Trophoblast cell (in vitro differentiated cells and primary cell): ENCODE measurements around the gene DYNC1H1.
A peak's percentile ranks its signal among the peaks of the same experiment; 100 is the strongest.

Experiments
- DNase-seq, 2 donors: peaks; one replicate each; pipeline ENCODE4 v3.0.0-alpha.2; 2016
- H2AFZ ChIP-seq: 2 replicates; pipeline ENCODE4 v1.6.1; 2013; ENCODE audit warnings: low read length, moderate library complexity, mild to moderate bottlenecking; ENCODE audit not compliant: insufficient read depth, poor library complexity
- H2AK5ac ChIP-seq: 2 replicates; pipeline ENCODE4 v1.6.1; 2013; ENCODE audit warnings: mild to moderate bottlenecking, low read length
- H2BK120ac ChIP-seq: 2 replicates; pipeline ENCODE4 v1.6.1; 2013; ENCODE audit warnings: low read length, mild to moderate bottlenecking, moderate library complexity; ENCODE audit not compliant: insufficient read depth, poor library complexity
- H2BK12ac ChIP-seq: 2 replicates; pipeline ENCODE4 v1.6.1; 2013; ENCODE audit warnings: mild to moderate bottlenecking, low read length, moderate library complexity
- H2BK5ac ChIP-seq: 2 replicates; pipeline ENCODE4 v1.6.1; 2013; ENCODE audit warnings: low read length, low read depth, moderate library complexity, mild to moderate bottlenecking; ENCODE audit not compliant: poor library complexity
- H3K14ac ChIP-seq: 2 replicates; pipeline ENCODE4 v1.6.1; 2013; ENCODE audit warnings: mild to moderate bottlenecking, low read length
- H3K18ac ChIP-seq: 2 replicates; pipeline ENCODE4 v1.6.1; 2013; ENCODE audit warnings: mild to moderate bottlenecking, low read length
- H3K23ac ChIP-seq: 2 replicates; pipeline ENCODE4 v1.6.1; 2013; ENCODE audit warnings: low read length
- H3K27ac ChIP-seq: 2 replicates; pipeline ENCODE4 v1.5.1; 2013; ENCODE audit warnings: low read depth, mild to moderate bottlenecking, inconsistent platforms, low read length, moderate library complexity
- H3K27me3 ChIP-seq: 2 replicates; pipeline ENCODE4 v1.6.1; 2013; ENCODE audit warnings: inconsistent platforms, mild to moderate bottlenecking, low read length, moderate library complexity; ENCODE audit not compliant: insufficient read depth
- H3K36me3 ChIP-seq, 2 experiments: 1 replicate in 1 of 2; 2 replicates in 1 of 2; pipeline ENCODE4 v1.6.1; 2013; ENCODE audit warnings: low read length in 2 of 2, mild to moderate bottlenecking in 2 of 2, moderate library complexity in 1 of 2; ENCODE audit not compliant: insufficient read depth in 2 of 2, control insufficient read depth in 1 of 2
- H3K4ac ChIP-seq: 2 replicates; pipeline ENCODE4 v1.6.1; 2013; ENCODE audit warnings: low read depth, mild to moderate bottlenecking, low read length, moderate library complexity
- H3K4me1 ChIP-seq, 2 experiments: 1 replicate in 1 of 2; 2 replicates in 1 of 2; pipeline ENCODE4 v1.6.1; 2013; ENCODE audit warnings: low read length in 2 of 2, mild to moderate bottlenecking in 2 of 2, moderate library complexity in 1 of 2; ENCODE audit not compliant: insufficient read depth in 2 of 2, control insufficient read depth in 1 of 2
- H3K4me2 ChIP-seq: 2 replicates; pipeline ENCODE4 v1.6.1; 2013; ENCODE audit warnings: inconsistent platforms, mild to moderate bottlenecking, low read length, moderate library complexity
- H3K4me3 ChIP-seq: 2 replicates; pipeline ENCODE4 v1.5.1; 2013; ENCODE audit warnings: mild to moderate bottlenecking, low read depth, low read length, inconsistent platforms
- H3K79me1 ChIP-seq: one replicate; pipeline ENCODE4 v1.6.1; 2013; ENCODE audit warnings: low read length
- H3K79me2 ChIP-seq: 2 replicates; pipeline ENCODE4 v1.6.1; 2013; ENCODE audit warnings: low read length, mild to moderate bottlenecking; ENCODE audit not compliant: control insufficient read depth, insufficient read depth, poor library complexity
- H3K9ac ChIP-seq: 2 replicates; pipeline ENCODE4 v1.6.1; 2013; ENCODE audit warnings: mild to moderate bottlenecking, low read length
- H3K9me3 ChIP-seq: 2 replicates; pipeline ENCODE4 v1.6.1; 2013; ENCODE audit warnings: low read depth, mild to moderate bottlenecking, control low read depth, inconsistent platforms, low read length; ENCODE audit not compliant: insufficient read depth
- H4K12ac ChIP-seq: 2 replicates; pipeline ENCODE4 v1.6.1; 2013; ENCODE audit warnings: low read depth, mild to moderate bottlenecking, low read length, moderate library complexity
- H4K8ac ChIP-seq: 2 replicates; pipeline ENCODE4 v1.6.1; 2013; ENCODE audit warnings: low read depth, mild to moderate bottlenecking, low read length, moderate library complexity
- H4K91ac ChIP-seq: one replicate; pipeline ENCODE4 v1.6.1; 2013; ENCODE audit warnings: low read depth, mild to moderate bottlenecking, low read length, moderate library complexity
- WGBS: extraction: QIAGEN DNeasy Blood & Tissue Kit; methylation state at CpG from one replicate; pipeline ENCODE4 v1.1.7; 2013; ENCODE audit warnings: missing lambda C conversion rate; ENCODE audit not compliant: insufficient read length, insufficient coverage; ENCODE audit errors: extremely low coverage; 5-methylcytosine and 5-hydroxymethylcytosine counted together

Gene DYNC1H1

GRCh38 chr14:102086709-102086971, 122.3 kb downstream of the DYNC1H1 start:
- H3K4me1 ChIP-seq = peaks cover 22% of the 10 kb centered on the region in 2 experiments
- peak overlapping the region; percentile 94 for H3K14ac ChIP-seq
- DNase-seq = no peak
- peak overlapping the region; percentile 72 for H2BK120ac ChIP-seq
- H2BK12ac ChIP-seq = no peak overlapping the region
- no peak overlapping the region for H3K23ac ChIP-seq
- peaks cover 12 to 34% of the 10 kb centered on the region in 2 experiments for H3K36me3 ChIP-seq
- H3K27me3 ChIP-seq = no peaks in the 10 kb centered on the region
- peak overlapping the region; percentile 98 for H3K9ac ChIP-seq
- peak overlapping the region; percentile 46 for H2AFZ ChIP-seq
- peak overlapping the region; percentile 86 for H4K8ac ChIP-seq
- H2AK5ac ChIP-seq = no peak overlapping the region
- peak overlapping the region; percentile 84 for H2BK5ac ChIP-seq
- peak overlapping the region; percentile 87 for H3K4me3 ChIP-seq
- H3K4ac ChIP-seq = peak overlapping the region; percentile 97
- peak overlapping the region; percentile 63 for H3K4me2 ChIP-seq
- peak overlapping the region; percentile 57 for H3K18ac ChIP-seq
- peak overlapping the region; percentile 68 for H4K12ac ChIP-seq
- H3K79me2 ChIP-seq = peaks cover 21% of the 10 kb centered on the region
- peak overlapping the region; percentile 98 for H4K91ac ChIP-seq
- H3K79me1 ChIP-seq = peaks cover 20% of the 10 kb centered on the region
- no peaks in the 10 kb centered on the region for H3K9me3 ChIP-seq
- WGBS = no CpG with 5 or more reads among the region's 32 CpGs
- peak overlapping the region; percentile 89 for H3K27ac ChIP-seq

- peak within 1 kb of the TSS; percentile 98 for H3K9ac ChIP-seq
- peaks cover 20% of the 10 kb centered on the region for H3K79me1 ChIP-seq
- H4K12ac ChIP-seq = peak within 1 kb of the TSS; percentile 99
- peak within 1 kb of the TSS; percentile 100 for H4K8ac ChIP-seq
- H3K18ac ChIP-seq = peak within 1 kb of the TSS; percentile 98
- H3K4me3 ChIP-seq = peak within 1 kb of the TSS; percentile 87
- peaks cover 12 to 29% of the 10 kb centered on the region in 2 experiments for H3K36me3 ChIP-seq
- peak within 1 kb of the TSS; percentile 90 for H2AK5ac ChIP-seq
- H3K79me2 ChIP-seq = peaks cover 21% of the 10 kb centered on the region
- peak within 1 kb of the TSS; percentile 95 for H2AFZ ChIP-seq
- WGBS = no CpG with 5 or more reads among the region's 106 CpGs
- peak within 1 kb of the TSS; percentile 98 for H3K14ac ChIP-seq
- H3K4ac ChIP-seq = peak within 1 kb of the TSS; percentile 97
- peak within 1 kb of the TSS; percentile 98 for H4K91ac ChIP-seq
- DNase-seq = peak; percentile 93 to 97
- H3K27ac ChIP-seq = peak within 1 kb of the TSS; percentile 98
- peak within 1 kb of the TSS; percentile 99 for H2BK120ac ChIP-seq
- no peak within 1 kb of the TSS for H3K23ac ChIP-seq
- H3K4me2 ChIP-seq = peak within 1 kb of the TSS; percentile 63
- H2BK5ac ChIP-seq = peak within 1 kb of the TSS; percentile 99
- H3K4me1 ChIP-seq = peaks cover 22% of the 10 kb centered on the region in 2 experiments
- H3K9me3 ChIP-seq = no peaks in the 10 kb centered on the region
- no peaks in the 10 kb centered on the region for H3K27me3 ChIP-seq
- H2BK12ac ChIP-seq = peak within 1 kb of the TSS; percentile 52
Measured at GRCh38 chr14:102086972-102087761, 122.8 kb downstream of the DYNC1H1 start, which contains the start of gene HSP90AA1. TSS of gene HSP90AA1 (minus strand) at chr14:102087044. CDS start at chr14:102086378, 666 bp downstream.

- H3K36me3 ChIP-seq = peaks cover 9 to 23% of the 10 kb centered on the region in 2 experiments
- no peaks in the 10 kb centered on the region for H3K27me3 ChIP-seq
- no CpG with 5 or more reads among the region's 11 CpGs for WGBS
- H3K27ac ChIP-seq = peak overlapping the region; percentile 98
- H3K14ac ChIP-seq = peak overlapping the region; percentile 98
- peak overlapping the region; percentile 95 for H3K4ac ChIP-seq
- H3K23ac ChIP-seq = no peak overlapping the region
- peak overlapping the region; percentile 99 for H2BK120ac ChIP-seq
- H3K4me2 ChIP-seq = peak overlapping the region; percentile 62
- peak overlapping the region; percentile 99 for H2BK5ac ChIP-seq
- peaks cover 22% of the 10 kb centered on the region in 2 experiments for H3K4me1 ChIP-seq
- no peaks in the 10 kb centered on the region for H3K9me3 ChIP-seq
- peaks cover 21% of the 10 kb centered on the region for H3K79me2 ChIP-seq
- H3K4me3 ChIP-seq = peak overlapping the region; percentile 76
- no peak for DNase-seq
- H3K9ac ChIP-seq = peak overlapping the region; percentile 88
- H4K91ac ChIP-seq = peak overlapping the region; percentile 96
- peak overlapping the region; percentile 100 for H4K8ac ChIP-seq
- peaks cover 20% of the 10 kb centered on the region for H3K79me1 ChIP-seq
- peak overlapping the region; percentile 52 for H2BK12ac ChIP-seq
- peak overlapping the region; percentile 99 for H4K12ac ChIP-seq
- peak overlapping the region; percentile 98 for H3K18ac ChIP-seq
- peak overlapping the region; percentile 95 for H2AFZ ChIP-seq
- peak overlapping the region; percentile 90 for H2AK5ac ChIP-seq
Measured at GRCh38 chr14:102087762-102088011, 123.3 kb downstream of the DYNC1H1 start.

- Histone ChIP-seq H3K27me3 (no peaks in the 10 kb centered on the region), H2AK5ac (peak overlapping the region; percentile 81), H4K91ac (peak overlapping the region; percentile 81), H3K79me2 (peaks cover 21% of the 10 kb centered on the region), H3K14ac (peak overlapping the region; percentile 23), H3K9ac (no peak overlapping the region), H4K12ac (peak overlapping the region; percentile 57), H2AFZ (peak overlapping the region; percentile 30), H2BK120ac (peak overlapping the region; percentile 20), H3K4me2 (peak overlapping the region; percentile 62), H2BK12ac (peak overlapping the region; percentile 51), H3K4me1 (peaks cover 22% of the 10 kb centered on the region in 2 experiments), H4K8ac (peak overlapping the region; percentile 100), H3K9me3 (no peaks in the 10 kb centered on the region), H3K18ac (peak overlapping the region; percentile 78), H3K36me3 (peaks cover 7 to 18% of the 10 kb centered on the region in 2 experiments), H3K4ac (peak overlapping the region; percentile 38), H3K27ac (peak overlapping the region; percentile 68), H3K4me3 (no peak overlapping the region), H2BK5ac (peak overlapping the region; percentile 67), H3K23ac (no peak overlapping the region), H3K79me1 (peaks cover 20% of the 10 kb centered on the region)
- WGBS = no CpG with 5 or more reads among the region's 39 CpGs
- peak; percentile 53 to 67 for DNase-seq
Measured at GRCh38 chr14:102088012-102088792, 123.8 kb downstream of the DYNC1H1 start.
